WTC11 (cell line): ENCODE results near the gene PNPLA4.

Experiments used
- JAZF1 ChIP-seq: fragments of 250-450 bp; sonication (Bioruptor Pico); IDR thresholded peaks from 2 replicates; pipeline ENCODE4 v1.9.0; 2021; ENCODE audit warnings: moderate library complexity, mild to moderate bottlenecking, inconsistent platforms
- JUN ChIP-seq: sonication (generic); formaldehyde crosslinking; IDR thresholded peaks from 2 replicates; pipeline ENCODE4 v1.8.0; 2023; ENCODE audit warnings: mild to moderate bottlenecking, missing genetic modification reagents
- KAT7 ChIP-seq: sonication (generic); formaldehyde crosslinking; IDR thresholded peaks from 2 replicates; pipeline ENCODE4 v1.8.1; 2023; ENCODE audit warnings: missing genetic modification reagents, mild to moderate bottlenecking, borderline replicate concordance
- NFATC4 ChIP-seq: fragments of 250-450 bp; sonication (Bioruptor Pico); IDR thresholded peaks from 2 replicates; pipeline ENCODE4 v1.9.0; 2021; ENCODE audit warnings: mild to moderate bottlenecking
- SMAD3 ChIP-seq: sonication (generic); formaldehyde crosslinking; IDR thresholded peaks from 2 replicates; pipeline ENCODE4 v1.8.0; 2022; ENCODE audit warnings: missing genetic modification reagents, mild to moderate bottlenecking, borderline replicate concordance
- SMAD4 ChIP-seq: sonication (generic); formaldehyde crosslinking; IDR thresholded peaks from 2 replicates; pipeline ENCODE4 v1.8.0; 2022; ENCODE audit warnings: mild to moderate bottlenecking, missing genetic modification reagents
- SP1 ChIP-seq: sonication (generic); formaldehyde crosslinking; conservative IDR thresholded peaks from 2 replicates; pipeline ENCODE4 v1.8.1; 2022; ENCODE audit warnings: missing genetic modification reagents
- TF ChIP-seq, protein P1 (sequence below): fragments of 200-600 bp; IDR thresholded peaks from 2 replicates; pipeline ENCODE4 v1.8.0; 2022; ENCODE audit warnings: antibody characterized with exemption
- TF ChIP-seq, protein P2 (sequence below): sonication (generic); formaldehyde crosslinking; IDR thresholded peaks from 2 replicates; pipeline ENCODE4 v1.8.0; 2023; ENCODE audit warnings: missing genetic modification reagents
- TF ChIP-seq, protein P3 (sequence below): sonication (generic); formaldehyde crosslinking; conservative IDR thresholded peaks from 2 replicates; pipeline ENCODE4 v1.8.1; 2023; ENCODE audit warnings: mild to moderate bottlenecking, low read depth, missing genetic modification reagents, moderate library complexity
- TF ChIP-seq, protein P4 (sequence below): sonication (generic); formaldehyde crosslinking; IDR thresholded peaks from 2 replicates; pipeline ENCODE4 v1.8.1; 2022; ENCODE audit warnings: mild to moderate bottlenecking, moderate library complexity, missing genetic modification reagents
- TF ChIP-seq, protein P5 (sequence below): sonication (generic); formaldehyde crosslinking; IDR thresholded peaks from 2 replicates; pipeline ENCODE4 v1.8.1; 2023; ENCODE audit warnings: mild to moderate bottlenecking, missing genetic modification reagents, moderate library complexity
- TF ChIP-seq, protein P6 (sequence below): sonication (generic); formaldehyde crosslinking; IDR thresholded peaks from 2 replicates; pipeline ENCODE4 v1.8.1; 2022; ENCODE audit warnings: low read depth, missing genetic modification reagents, borderline replicate concordance

DNA sequence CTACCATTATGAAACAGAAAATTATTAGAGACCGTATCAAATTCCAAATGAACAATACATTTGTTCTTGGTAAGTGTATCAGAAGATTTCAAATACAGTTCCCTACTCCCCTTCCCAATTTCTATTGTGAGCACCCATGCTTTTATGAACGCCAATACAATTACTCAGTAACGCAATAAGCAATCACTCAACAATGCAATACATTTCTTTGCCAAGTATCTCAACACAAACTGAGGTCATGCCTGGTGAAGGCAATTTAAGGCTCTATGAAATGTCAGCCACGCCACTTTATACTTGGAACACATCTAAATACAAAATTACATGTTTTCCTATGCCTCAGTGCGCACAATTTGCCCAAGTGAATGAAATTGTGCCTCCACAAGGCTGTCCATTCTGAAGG, 712 bp downstream of the PNPLA4 start:
- TF ChIP-seq, protein P1, sequence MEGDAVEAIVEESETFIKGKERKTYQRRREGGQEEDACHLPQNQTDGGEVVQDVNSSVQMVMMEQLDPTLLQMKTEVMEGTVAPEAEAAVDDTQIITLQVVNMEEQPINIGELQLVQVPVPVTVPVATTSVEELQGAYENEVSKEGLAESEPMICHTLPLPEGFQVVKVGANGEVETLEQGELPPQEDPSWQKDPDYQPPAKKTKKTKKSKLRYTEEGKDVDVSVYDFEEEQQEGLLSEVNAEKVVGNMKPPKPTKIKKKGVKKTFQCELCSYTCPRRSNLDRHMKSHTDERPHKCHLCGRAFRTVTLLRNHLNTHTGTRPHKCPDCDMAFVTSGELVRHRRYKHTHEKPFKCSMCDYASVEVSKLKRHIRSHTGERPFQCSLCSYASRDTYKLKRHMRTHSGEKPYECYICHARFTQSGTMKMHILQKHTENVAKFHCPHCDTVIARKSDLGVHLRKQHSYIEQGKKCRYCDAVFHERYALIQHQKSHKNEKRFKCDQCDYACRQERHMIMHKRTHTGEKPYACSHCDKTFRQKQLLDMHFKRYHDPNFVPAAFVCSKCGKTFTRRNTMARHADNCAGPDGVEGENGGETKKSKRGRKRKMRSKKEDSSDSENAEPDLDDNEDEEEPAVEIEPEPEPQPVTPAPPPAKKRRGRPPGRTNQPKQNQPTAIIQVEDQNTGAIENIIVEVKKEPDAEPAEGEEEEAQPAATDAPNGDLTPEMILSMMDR = no peak
- no peak for TF ChIP-seq KAT7 (CRISPR knock-in tag)
- TF ChIP-seq SMAD4 (CRISPR knock-in tag) = no peak
- TF ChIP-seq, protein P2, sequence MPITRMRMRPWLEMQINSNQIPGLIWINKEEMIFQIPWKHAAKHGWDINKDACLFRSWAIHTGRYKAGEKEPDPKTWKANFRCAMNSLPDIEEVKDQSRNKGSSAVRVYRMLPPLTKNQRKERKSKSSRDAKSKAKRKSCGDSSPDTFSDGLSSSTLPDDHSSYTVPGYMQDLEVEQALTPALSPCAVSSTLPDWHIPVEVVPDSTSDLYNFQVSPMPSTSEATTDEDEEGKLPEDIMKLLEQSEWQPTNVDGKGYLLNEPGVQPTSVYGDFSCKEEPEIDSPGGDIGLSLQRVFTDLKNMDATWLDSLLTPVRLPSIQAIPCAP (CRISPR knock-in tag) = no peak
- TF ChIP-seq, protein P3, sequence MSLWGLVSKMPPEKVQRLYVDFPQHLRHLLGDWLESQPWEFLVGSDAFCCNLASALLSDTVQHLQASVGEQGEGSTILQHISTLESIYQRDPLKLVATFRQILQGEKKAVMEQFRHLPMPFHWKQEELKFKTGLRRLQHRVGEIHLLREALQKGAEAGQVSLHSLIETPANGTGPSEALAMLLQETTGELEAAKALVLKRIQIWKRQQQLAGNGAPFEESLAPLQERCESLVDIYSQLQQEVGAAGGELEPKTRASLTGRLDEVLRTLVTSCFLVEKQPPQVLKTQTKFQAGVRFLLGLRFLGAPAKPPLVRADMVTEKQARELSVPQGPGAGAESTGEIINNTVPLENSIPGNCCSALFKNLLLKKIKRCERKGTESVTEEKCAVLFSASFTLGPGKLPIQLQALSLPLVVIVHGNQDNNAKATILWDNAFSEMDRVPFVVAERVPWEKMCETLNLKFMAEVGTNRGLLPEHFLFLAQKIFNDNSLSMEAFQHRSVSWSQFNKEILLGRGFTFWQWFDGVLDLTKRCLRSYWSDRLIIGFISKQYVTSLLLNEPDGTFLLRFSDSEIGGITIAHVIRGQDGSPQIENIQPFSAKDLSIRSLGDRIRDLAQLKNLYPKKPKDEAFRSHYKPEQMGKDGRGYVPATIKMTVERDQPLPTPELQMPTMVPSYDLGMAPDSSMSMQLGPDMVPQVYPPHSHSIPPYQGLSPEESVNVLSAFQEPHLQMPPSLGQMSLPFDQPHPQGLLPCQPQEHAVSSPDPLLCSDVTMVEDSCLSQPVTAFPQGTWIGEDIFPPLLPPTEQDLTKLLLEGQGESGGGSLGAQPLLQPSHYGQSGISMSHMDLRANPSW (CRISPR knock-in tag) = no peak
- TF ChIP-seq, protein P4, sequence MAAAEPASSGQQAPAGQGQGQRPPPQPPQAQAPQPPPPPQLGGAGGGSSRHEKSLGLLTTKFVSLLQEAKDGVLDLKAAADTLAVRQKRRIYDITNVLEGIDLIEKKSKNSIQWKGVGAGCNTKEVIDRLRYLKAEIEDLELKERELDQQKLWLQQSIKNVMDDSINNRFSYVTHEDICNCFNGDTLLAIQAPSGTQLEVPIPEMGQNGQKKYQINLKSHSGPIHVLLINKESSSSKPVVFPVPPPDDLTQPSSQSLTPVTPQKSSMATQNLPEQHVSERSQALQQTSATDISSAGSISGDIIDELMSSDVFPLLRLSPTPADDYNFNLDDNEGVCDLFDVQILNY (CRISPR knock-in tag) = no peak
- TF ChIP-seq NFATC4 (CRISPR knock-in tag) = no peak
- TF ChIP-seq SP1 (CRISPR knock-in tag) = no peak
- TF ChIP-seq SMAD3 (CRISPR knock-in tag) = no peak
- TF ChIP-seq, protein P5, sequence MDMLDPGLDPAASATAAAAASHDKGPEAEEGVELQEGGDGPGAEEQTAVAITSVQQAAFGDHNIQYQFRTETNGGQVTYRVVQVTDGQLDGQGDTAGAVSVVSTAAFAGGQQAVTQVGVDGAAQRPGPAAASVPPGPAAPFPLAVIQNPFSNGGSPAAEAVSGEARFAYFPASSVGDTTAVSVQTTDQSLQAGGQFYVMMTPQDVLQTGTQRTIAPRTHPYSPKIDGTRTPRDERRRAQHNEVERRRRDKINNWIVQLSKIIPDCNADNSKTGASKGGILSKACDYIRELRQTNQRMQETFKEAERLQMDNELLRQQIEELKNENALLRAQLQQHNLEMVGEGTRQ (CRISPR knock-in tag) = no peak
- TF ChIP-seq, protein P6, sequence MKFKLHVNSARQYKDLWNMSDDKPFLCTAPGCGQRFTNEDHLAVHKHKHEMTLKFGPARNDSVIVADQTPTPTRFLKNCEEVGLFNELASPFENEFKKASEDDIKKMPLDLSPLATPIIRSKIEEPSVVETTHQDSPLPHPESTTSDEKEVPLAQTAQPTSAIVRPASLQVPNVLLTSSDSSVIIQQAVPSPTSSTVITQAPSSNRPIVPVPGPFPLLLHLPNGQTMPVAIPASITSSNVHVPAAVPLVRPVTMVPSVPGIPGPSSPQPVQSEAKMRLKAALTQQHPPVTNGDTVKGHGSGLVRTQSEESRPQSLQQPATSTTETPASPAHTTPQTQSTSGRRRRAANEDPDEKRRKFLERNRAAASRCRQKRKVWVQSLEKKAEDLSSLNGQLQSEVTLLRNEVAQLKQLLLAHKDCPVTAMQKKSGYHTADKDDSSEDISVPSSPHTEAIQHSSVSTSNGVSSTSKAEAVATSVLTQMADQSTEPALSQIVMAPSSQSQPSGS (CRISPR knock-in tag) = no peak
- no peak for TF ChIP-seq JAZF1 (CRISPR knock-in tag)
- TF ChIP-seq JUN (CRISPR knock-in tag) = no peak
